Stimulated activated naive CD8-positive, alpha-beta T cell treated with anti-CD3 and anti-CD28 coated beads, Interleukin-15, amount 100 ng/mL, for 72 hours (primary cell): ENCODE data around the gene SLC9C1.

Experiments used
- ATAC-seq: fragments of 150-1000 bp; cut with Tn5 transposase; 2 replicates; pipeline ENCODE4 v1.10.0; 2021; ENCODE audit warnings: mild to moderate bottlenecking, moderate library complexity
- DNase-seq, 2 donors: peaks; one replicate each; pipeline ENCODE4 v3.0.0; 2021 to 2022
- H3K27ac Mint-ChIP-seq, 2 donors: one replicate each; pipeline ENCODE4 v1.8.0; 2022; ENCODE audit warnings: mild to moderate bottlenecking in 2 of 2, mixed read lengths in 2 of 2, moderate library complexity in 2 of 2
- H3K27me3 Mint-ChIP-seq: one replicate; pipeline ENCODE4 v1.8.0; 2022; ENCODE audit warnings: mixed read lengths
- H3K4me1 Mint-ChIP-seq: one replicate; pipeline ENCODE4 v1.8.0; 2022; ENCODE audit warnings: mild to moderate bottlenecking, mixed read lengths
- H3K4me3 Mint-ChIP-seq, 2 donors: one replicate each; pipeline ENCODE4 v1.8.0; 2022; ENCODE audit warnings: mild to moderate bottlenecking in 2 of 2, mixed read lengths in 2 of 2, moderate library complexity in 1 of 2
- H3K9me3 Mint-ChIP-seq, 2 donors: one replicate each; pipeline ENCODE4 v1.8.0; 2022; ENCODE audit warnings: mixed read lengths in 2 of 2

SLC9C1 gene

GRCh38 chr3:112119962-112120836 is 173.8 kb downstream of the SLC9C1 start:
- Mint-ChIP-seq H3K9me3 (no peaks in the 10 kb centered on the region), H3K4me3 (peak overlapping the region; percentile 7 to 49), H3K27me3 (no peaks in the 10 kb centered on the region), H3K4me1 (peaks cover 58% of the 10 kb centered on the region), H3K27ac (peak overlapping the region; percentile 19 to 23)
- ATAC-seq (no peak), DNase-seq (no peak)

- ATAC-seq = peak; percentile 44
- Mint-ChIP-seq H3K4me1 (peaks cover 68% of the 10 kb centered on the region), H3K27ac (no peak overlapping the region), H3K9me3 (no peaks in the 10 kb centered on the region), H3K27me3 (no peaks in the 10 kb centered on the region), H3K4me3 (no peak overlapping the region)
- DNase-seq = no peak
Measured at GRCh38 chr3:112117841-112118571, 176.0 kb downstream of the SLC9C1 start.

GRCh38 chr3:112117415-112117814 is 176.6 kb downstream of the SLC9C1 start:
- Mint-ChIP-seq H3K9me3 (no peaks in the 10 kb centered on the region), H3K4me3 (no peak overlapping the region), H3K27me3 (no peaks in the 10 kb centered on the region), H3K27ac (no peak overlapping the region), H3K4me1 (peaks cover 69% of the 10 kb centered on the region)
- no peak for DNase-seq
- ATAC-seq = no peak

GRCh38 chr3:112116748-112117186 is 177.2 kb downstream of the SLC9C1 start:
- Mint-ChIP-seq H3K27me3 (no peaks in the 10 kb centered on the region), H3K9me3 (no peaks in the 10 kb centered on the region), H3K27ac (peak overlapping the region in 1 of 2 donors; percentile 62), H3K4me3 (no peak overlapping the region), H3K4me1 (peaks cover 76% of the 10 kb centered on the region)
- DNase-seq (no peak), ATAC-seq (no peak)

- H3K27ac Mint-ChIP-seq = no peak overlapping the region
- ATAC-seq (no peak), DNase-seq (no peak)
- peaks cover 72% of the 10 kb centered on the region for H3K4me1 Mint-ChIP-seq
- H3K4me3 Mint-ChIP-seq = no peak overlapping the region
- no peaks in the 10 kb centered on the region for H3K27me3 Mint-ChIP-seq
- no peaks in the 10 kb centered on the region for H3K9me3 Mint-ChIP-seq
Measured at GRCh38 chr3:112115806-112116383, 178.1 kb downstream of the SLC9C1 start.

GRCh38 chr3:112115161-112115739 is 178.8 kb downstream of the SLC9C1 start:
- peak overlapping the region in 1 of 2 donors; percentile 16 for H3K4me3 Mint-ChIP-seq
- DNase-seq (peak in 1 of 2 donors; percentile 30), ATAC-seq (peak; percentile 66)
- H3K4me1 Mint-ChIP-seq = peaks cover 65% of the 10 kb centered on the region
- H3K27ac Mint-ChIP-seq = peak overlapping the region in 1 of 2 donors; percentile 1
- H3K9me3 Mint-ChIP-seq = no peaks in the 10 kb centered on the region
- no peaks in the 10 kb centered on the region for H3K27me3 Mint-ChIP-seq

GRCh38 chr3:112114576-112115160 is 179.3 kb downstream of the SLC9C1 start:
- no peaks in the 10 kb centered on the region for H3K9me3 Mint-ChIP-seq

GRCh38 chr3:112111785-112112402 is 182.1 kb downstream of the SLC9C1 start:
- Mint-ChIP-seq H3K4me3 (no peak overlapping the region), H3K27ac (no peak overlapping the region), H3K9me3 (no peaks in the 10 kb centered on the region), H3K4me1 (peaks cover 38% of the 10 kb centered on the region), H3K27me3 (no peaks in the 10 kb centered on the region)
- ATAC-seq = peak; percentile 95
- DNase-seq = peak; percentile 60 to 74

More at GRCh38 chr3:112114576-112115160, 179.3 kb downstream of the SLC9C1 start:
- Mint-ChIP-seq H3K27me3 (no peaks in the 10 kb centered on the region), H3K4me1 (peaks cover 60% of the 10 kb centered on the region), H3K4me3 (peak overlapping the region in 1 of 2 donors; percentile 16), H3K27ac (no peak overlapping the region)
- no peak for DNase-seq
- ATAC-seq = no peak

- ATAC-seq (no peak), DNase-seq (no peak)
- Mint-ChIP-seq H3K4me3 (no peak overlapping the region), H3K9me3 (no peaks in the 10 kb centered on the region), H3K27ac (no peak overlapping the region), H3K4me1 (peaks cover 18% of the 10 kb centered on the region), H3K27me3 (no peaks in the 10 kb centered on the region)
Measured at GRCh38 chr3:112109322-112109721, 184.7 kb downstream of the SLC9C1 start.

GRCh38 chr3:112104774-112105173 is 189.2 kb downstream of the SLC9C1 start:
- Mint-ChIP-seq H3K27me3 (no peaks in the 10 kb centered on the region), H3K9me3 (no peaks in the 10 kb centered on the region), H3K27ac (no peak overlapping the region), H3K4me1 (no peaks in the 10 kb centered on the region), H3K4me3 (no peak overlapping the region)
- ATAC-seq (no peak), DNase-seq (no peak)

- DNase-seq = no peak
- H3K9me3 Mint-ChIP-seq = no peaks in the 10 kb centered on the region
- H3K27me3 Mint-ChIP-seq = no peaks in the 10 kb centered on the region
- peak; percentile 36 for ATAC-seq
- no peak overlapping the region for H3K27ac Mint-ChIP-seq
- H3K4me3 Mint-ChIP-seq = no peak overlapping the region
- H3K4me1 Mint-ChIP-seq = peaks cover 13% of the 10 kb centered on the region
Measured at GRCh38 chr3:112101916-112102315, 192.1 kb downstream of the SLC9C1 start.

- Mint-ChIP-seq H3K4me1 (peaks cover 23% of the 10 kb centered on the region), H3K27me3 (no peaks in the 10 kb centered on the region), H3K4me3 (no peak overlapping the region), H3K9me3 (no peaks in the 10 kb centered on the region), H3K27ac (no peak overlapping the region)
- ATAC-seq (peak; percentile 97), DNase-seq (peak in 1 of 2 donors; percentile 34)
Measured at GRCh38 chr3:112097378-112097777, 196.6 kb downstream of the SLC9C1 start.

GRCh38 chr3:112096176-112096575 is 197.8 kb downstream of the SLC9C1 start:
- ATAC-seq = no peak
- Mint-ChIP-seq H3K27ac (peak overlapping the region in 1 of 2 donors; percentile 62), H3K27me3 (no peaks in the 10 kb centered on the region), H3K9me3 (no peaks in the 10 kb centered on the region), H3K4me1 (peaks cover 27% of the 10 kb centered on the region), H3K4me3 (no peak overlapping the region)
- no peak for DNase-seq

GRCh38 chr3:112095731-112096130 is 198.3 kb downstream of the SLC9C1 start:
- no peaks in the 10 kb centered on the region for H3K27me3 Mint-ChIP-seq
- H3K4me1 Mint-ChIP-seq = peaks cover 27% of the 10 kb centered on the region
- H3K27ac Mint-ChIP-seq = no peak overlapping the region
- no peak for ATAC-seq
- no peak overlapping the region for H3K4me3 Mint-ChIP-seq
- no peak for DNase-seq
- no peaks in the 10 kb centered on the region for H3K9me3 Mint-ChIP-seq

- ATAC-seq = no peak
Measured at GRCh38 chr3:112093180-112093522, 200.9 kb downstream of the SLC9C1 start.

More at GRCh38 chr3:112093180-112093522, 200.9 kb downstream of the SLC9C1 start:
- Mint-ChIP-seq H3K27ac (peak overlapping the region in 1 of 2 donors; percentile 94), H3K27me3 (peaks cover 2% of the 10 kb centered on the region), H3K4me1 (peaks cover 25% of the 10 kb centered on the region), H3K4me3 (peak overlapping the region in 1 of 2 donors; percentile 40), H3K9me3 (no peaks in the 10 kb centered on the region)
- no peak for DNase-seq
